CD14-positive monocyte (primary cell): ENCODE measurements around the gene BCAR3. TPM values are rescaled to one million over a fixed set of nuclear protein-coding genes. Genes with fewer than 3 reads are reported as not detected.

Source experiments
- DNase-seq, 3 donors: peaks; one replicate each; pipeline ENCODE4 v3.0.0-alpha.2; 2011 to 2022
- H2AFZ ChIP-seq: 2 replicates; pipeline ENCODE4 v1.6.0; 2012; ENCODE audit warnings: mild to moderate bottlenecking, low read depth, low read length, inconsistent platforms; ENCODE audit not compliant: insufficient read depth, poor library complexity, severe bottlenecking
- H3K27ac ChIP-seq, 2 donors: 1 replicate in 1 of 2; 2 replicates in 1 of 2; pipeline ENCODE4 v1.5.1; 2012 to 2013; ENCODE audit warnings: low read length in 2 of 2, control low read depth in 1 of 2, inconsistent platforms in 1 of 2, low read depth in 1 of 2, mild to moderate bottlenecking in 1 of 2
- H3K27me3 ChIP-seq, 2 donors: one replicate each; pipeline versions ENCODE4 v1.6.0 to v1.6.1; 2011 to 2013; ENCODE audit warnings: low read length in 2 of 2; ENCODE audit not compliant: control insufficient read depth in 2 of 2, insufficient read depth in 2 of 2
- H3K36me3 ChIP-seq, 2 donors: replicated peaks in 1 of 2; 1 replicate in 1 of 2; 2 replicates in 1 of 2; pipeline versions ENCODE4 v1.5.1 to v1.6.1; 2012 to 2013; ENCODE audit warnings: low read length in 2 of 2, control low read depth in 1 of 2, inconsistent platforms in 1 of 2, mild to moderate bottlenecking in 1 of 2; ENCODE audit not compliant: insufficient read depth in 2 of 2, control insufficient read depth in 1 of 2
- H3K4me1 ChIP-seq, 2 donors: 1 replicate in 1 of 2; 2 replicates in 1 of 2; pipeline versions ENCODE4 v1.5.1 to v1.6.1; 2012 to 2013; ENCODE audit warnings: low read length in 2 of 2, control low read depth in 1 of 2, inconsistent platforms in 1 of 2, mild to moderate bottlenecking in 1 of 2, moderate library complexity in 1 of 2; ENCODE audit not compliant: insufficient read depth in 2 of 2, control insufficient read depth in 1 of 2
- H3K4me2 ChIP-seq: replicated peaks from 2 replicates; pipeline ENCODE3; 2012; ENCODE audit warnings: low read length, moderate library complexity, mild to moderate bottlenecking; ENCODE audit not compliant: poor library complexity, severe bottlenecking; ENCODE audit errors: extremely low read depth
- H3K4me3 ChIP-seq, 3 experiments: fragments of 200-600 bp in 1 of 3; sonication (generic) in 1 of 3; replicated peaks in 1 of 3; 1 replicate in 2 of 3; 2 replicates in 1 of 3; pipeline ENCODE4 v1.5.1; 2011 to 2013; ENCODE audit warnings: low read length in 3 of 3, mild to moderate bottlenecking in 3 of 3, control low read depth in 2 of 3, low read depth in 2 of 3, inconsistent platforms in 1 of 3, moderate library complexity in 1 of 3
- H3K79me2 ChIP-seq: 2 replicates; pipeline ENCODE4 v1.6.0; 2012; ENCODE audit warnings: mild to moderate bottlenecking, control low read depth, inconsistent platforms, low read length, moderate library complexity; ENCODE audit not compliant: insufficient read depth
- H3K9ac ChIP-seq: 2 replicates; pipeline ENCODE4 v1.6.0; 2017; ENCODE audit warnings: low read length, mild to moderate bottlenecking; ENCODE audit not compliant: insufficient read depth, poor library complexity, severe bottlenecking
- H3K9me3 ChIP-seq, 2 donors: replicated peaks in 1 of 2; 1 replicate in 1 of 2; 2 replicates in 1 of 2; pipeline versions ENCODE4 v1.5.1 to v1.6.1; 2012 to 2013; ENCODE audit warnings: low read length in 2 of 2, control low read depth in 1 of 2; ENCODE audit not compliant: control insufficient read depth in 1 of 2, insufficient read depth in 1 of 2
- H4K20me1 ChIP-seq: 2 replicates; pipeline ENCODE4 v1.6.0; 2012; ENCODE audit warnings: mild to moderate bottlenecking, low read length, control low read depth, moderate library complexity; ENCODE audit not compliant: insufficient read depth
- H3K27ac Mint-ChIP-seq, 7 donors: one replicate each; pipeline ENCODE4 v1.8.0; 2020; ENCODE audit warnings: mild to moderate bottlenecking in 7 of 7, mixed read lengths in 7 of 7, moderate library complexity in 6 of 7, inconsistent platforms in 2 of 7
- H3K27me3 Mint-ChIP-seq, 3 donors: one replicate each; pipeline ENCODE4 v1.8.0; 2021 to 2022; ENCODE audit warnings: low read depth in 3 of 3, mild to moderate bottlenecking in 3 of 3, mixed read lengths in 3 of 3, moderate library complexity in 3 of 3, inconsistent platforms in 1 of 3
- H3K36me3 Mint-ChIP-seq, 2 donors: one replicate each; pipeline ENCODE4 v1.8.0; 2020; ENCODE audit warnings: mixed read lengths in 2 of 2, inconsistent platforms in 1 of 2, mild to moderate bottlenecking in 1 of 2
- H3K4me1 Mint-ChIP-seq: one replicate; pipeline ENCODE4 v1.8.0; 2020; ENCODE audit warnings: mild to moderate bottlenecking, mixed read lengths
- H3K4me3 Mint-ChIP-seq, 2 donors: one replicate each; pipeline ENCODE4 v1.8.0; 2020; ENCODE audit warnings: mild to moderate bottlenecking in 2 of 2, mixed read lengths in 2 of 2, moderate library complexity in 1 of 2
- H3K9me3 Mint-ChIP-seq, 7 donors: one replicate each; pipeline ENCODE4 v1.8.0; 2020 to 2022; ENCODE audit warnings: mixed read lengths in 7 of 7, mild to moderate bottlenecking in 6 of 7, moderate library complexity in 6 of 7, inconsistent platforms in 2 of 7
- WGBS: methylation state at CpG from one replicate; pipeline ENCODE4 v1.1.5; 2013; ENCODE audit warnings: missing lambda C conversion rate; ENCODE audit not compliant: insufficient coverage; 5-methylcytosine and 5-hydroxymethylcytosine counted together
- intact Hi-C, 2 donors: fragments of 100-400 bp; cut with micrococcal nuclease; formaldehyde crosslinking; loops; one replicate each; pipeline versions ENCODE4 v1.15.0 to v1.15.1; 2023
- polyA plus RNA-seq, 3 donors: library from polyadenylated mRNA; depleted of rRNA in 1 of 3; unstranded in 2 of 3; stranded (reverse) in 1 of 3; fragments of 300-500 nt in 2 of 3; fragments of >200 nt in 1 of 3; fragmentation: Illumina TruSeq in 2 of 3; gene quantifications; 1 replicate in 2 of 3; 2 replicates in 1 of 3; pipeline ENCODE4 v1.2.3, GENCODE V29; 2012 to 2021
- TF ChIP-seq, protein P1 (sequence below): fragments of 200-600 bp; IDR thresholded peaks from one replicate; pipeline ENCODE4 v1.8.0; 2022; ENCODE audit warnings: antibody characterized with exemption, mild to moderate bottlenecking

The BCAR3 gene
- polyA plus RNA-seq, 3 donors: 0.05 to 0.41 TPM; not detected in 1

DNA sequence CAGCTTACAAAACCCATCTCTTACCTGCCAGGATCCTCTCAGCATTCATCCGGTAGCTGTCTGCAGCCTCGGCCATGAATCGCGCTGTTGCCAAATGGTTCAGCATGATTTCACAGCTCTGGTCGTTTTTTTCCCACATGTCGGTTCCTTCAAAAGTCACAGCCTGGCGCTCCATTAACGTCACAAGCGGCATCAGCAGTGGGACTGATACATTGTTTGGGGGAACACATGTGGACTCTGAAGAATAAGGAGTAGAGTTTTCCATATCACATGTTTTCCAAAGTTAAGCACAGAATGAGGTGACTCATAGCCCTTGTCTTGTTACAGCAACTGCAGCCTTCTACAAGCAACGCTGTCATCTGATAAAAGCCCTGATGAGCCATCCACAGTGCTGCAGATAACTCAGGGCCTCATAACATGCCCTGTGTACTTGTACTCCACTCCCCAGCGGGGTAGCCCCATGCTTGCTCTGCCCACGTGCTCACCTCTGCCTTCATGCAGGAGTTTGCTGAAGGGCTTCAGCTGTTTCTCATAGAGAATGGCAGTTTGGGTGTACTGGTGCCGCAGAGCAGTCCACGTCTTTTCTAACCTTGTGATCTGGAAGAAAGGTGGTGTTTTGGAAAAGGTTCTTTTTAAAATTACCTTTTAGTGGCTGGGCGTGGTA lies 114.2 kb downstream of the BCAR3 start:
- peaks cover 3 to 5% of the 10 kb centered on the region in 2 donors for H3K36me3 Mint-ChIP-seq
- peaks cover 8% of the 10 kb centered on the region for H3K4me1 Mint-ChIP-seq
- Histone ChIP-seq H3K36me3 (no peaks in the 10 kb centered on the region), H2AFZ (no peak overlapping the region), H3K9me3 (no peaks in the 10 kb centered on the region), H3K9ac (no peak overlapping the region), H3K79me2 (no peaks in the 10 kb centered on the region), H3K27ac (no peak overlapping the region), H4K20me1 (no peaks in the 10 kb centered on the region), H3K4me2 (no peak overlapping the region), H3K4me3 (no peak overlapping the region), H3K4me1 (no peaks in the 10 kb centered on the region), H3K27me3 (no peaks in the 10 kb centered on the region)
- intact Hi-C loops: no loop called here
- TF ChIP-seq, protein P1, sequence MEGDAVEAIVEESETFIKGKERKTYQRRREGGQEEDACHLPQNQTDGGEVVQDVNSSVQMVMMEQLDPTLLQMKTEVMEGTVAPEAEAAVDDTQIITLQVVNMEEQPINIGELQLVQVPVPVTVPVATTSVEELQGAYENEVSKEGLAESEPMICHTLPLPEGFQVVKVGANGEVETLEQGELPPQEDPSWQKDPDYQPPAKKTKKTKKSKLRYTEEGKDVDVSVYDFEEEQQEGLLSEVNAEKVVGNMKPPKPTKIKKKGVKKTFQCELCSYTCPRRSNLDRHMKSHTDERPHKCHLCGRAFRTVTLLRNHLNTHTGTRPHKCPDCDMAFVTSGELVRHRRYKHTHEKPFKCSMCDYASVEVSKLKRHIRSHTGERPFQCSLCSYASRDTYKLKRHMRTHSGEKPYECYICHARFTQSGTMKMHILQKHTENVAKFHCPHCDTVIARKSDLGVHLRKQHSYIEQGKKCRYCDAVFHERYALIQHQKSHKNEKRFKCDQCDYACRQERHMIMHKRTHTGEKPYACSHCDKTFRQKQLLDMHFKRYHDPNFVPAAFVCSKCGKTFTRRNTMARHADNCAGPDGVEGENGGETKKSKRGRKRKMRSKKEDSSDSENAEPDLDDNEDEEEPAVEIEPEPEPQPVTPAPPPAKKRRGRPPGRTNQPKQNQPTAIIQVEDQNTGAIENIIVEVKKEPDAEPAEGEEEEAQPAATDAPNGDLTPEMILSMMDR: no peak
- 100% methylated on average over 7 of the region's 15 CpGs for WGBS
- H3K9me3 Mint-ChIP-seq: peaks cover 0 to 4% (median 0%) of the 10 kb centered on the region in 7 donors
- no peak for DNase-seq
- H3K4me3 Mint-ChIP-seq: no peak overlapping the region
- H3K27me3 Mint-ChIP-seq: no peaks in the 10 kb centered on the region
- H3K27ac Mint-ChIP-seq: no peak overlapping the region

DNA sequence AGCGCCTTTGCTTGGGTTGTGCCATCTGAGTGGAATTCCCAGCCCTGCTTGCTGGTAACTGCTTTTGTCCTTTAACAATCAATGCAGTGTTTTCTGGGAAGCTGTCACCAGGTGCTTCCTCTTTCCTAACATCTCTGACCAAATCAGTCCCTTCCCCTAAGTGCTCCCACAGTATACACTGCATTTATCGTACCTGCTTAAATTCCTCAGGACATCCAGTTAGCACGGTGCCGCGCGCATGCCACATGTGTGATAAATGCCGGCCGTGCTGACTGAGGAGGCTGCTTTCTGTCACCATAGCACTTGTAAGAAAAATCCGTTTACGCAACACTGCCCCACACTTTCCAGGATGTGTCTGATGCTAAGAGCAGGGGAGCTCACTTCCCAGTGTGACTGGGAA lies 115.4 kb downstream of the BCAR3 start:
- no peak for DNase-seq
- Histone ChIP-seq H3K79me2 (no peaks in the 10 kb centered on the region), H3K4me2 (no peak overlapping the region), H4K20me1 (no peaks in the 10 kb centered on the region), H3K27me3 (no peaks in the 10 kb centered on the region), H3K27ac (no peak overlapping the region), H3K4me3 (no peak overlapping the region), H3K36me3 (no peaks in the 10 kb centered on the region), H3K9me3 (no peaks in the 10 kb centered on the region), H3K4me1 (no peaks in the 10 kb centered on the region), H2AFZ (no peak overlapping the region), H3K9ac (no peak overlapping the region)
- H3K27ac Mint-ChIP-seq: peak overlapping the region in 1 of 7 donors; percentile 1
- no peaks in the 10 kb centered on the region for H3K27me3 Mint-ChIP-seq
- H3K4me3 Mint-ChIP-seq: no peak overlapping the region
- intact Hi-C loops: no loop called here
- TF ChIP-seq, protein P1: no peak
- peaks cover 3 to 5% of the 10 kb centered on the region in 2 donors for H3K36me3 Mint-ChIP-seq
- peaks cover 0 to 4% (median 0%) of the 10 kb centered on the region in 7 donors for H3K9me3 Mint-ChIP-seq
- 33% methylated on average over 2 of the region's 10 CpGs for WGBS
- peaks cover 8% of the 10 kb centered on the region for H3K4me1 Mint-ChIP-seq
